GM19240 (cell line): Measurements from ENCODE around the gene SLC22A14.
"Not testable (repeated sequence)": the region's sequence is repeated elsewhere in the genome, so short reads cannot be mapped to it uniquely, and the experiment has no call there.

ENCODE experiments used
- DNase-seq: peaks from one replicate; pipeline ENCODE4 v3.0.0; 2011; ENCODE audit warnings: low spot score; ENCODE audit not compliant: insufficient read length

The SLC22A14 gene

DNA sequence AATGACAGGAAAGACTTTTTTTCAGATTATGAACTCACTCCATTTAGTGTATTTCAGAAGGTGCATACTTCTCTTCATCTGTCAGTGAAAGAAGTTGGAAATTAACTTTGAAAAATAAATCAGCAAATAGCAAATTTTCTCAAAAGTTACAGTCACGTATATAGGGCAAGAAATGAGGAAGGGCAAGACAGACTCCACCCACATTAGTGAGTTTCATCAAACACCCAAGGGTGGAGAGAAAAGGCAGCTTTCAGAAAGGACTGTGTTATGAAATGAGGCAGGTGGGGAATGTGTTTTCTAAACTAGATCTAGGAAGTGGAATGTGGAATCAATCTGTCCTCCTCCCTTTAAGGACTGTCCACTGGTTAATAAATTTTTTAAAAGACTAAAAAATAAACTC, 13.6 kb upstream of the SLC22A14 start:
- DNase-seq = no peak

DNA sequence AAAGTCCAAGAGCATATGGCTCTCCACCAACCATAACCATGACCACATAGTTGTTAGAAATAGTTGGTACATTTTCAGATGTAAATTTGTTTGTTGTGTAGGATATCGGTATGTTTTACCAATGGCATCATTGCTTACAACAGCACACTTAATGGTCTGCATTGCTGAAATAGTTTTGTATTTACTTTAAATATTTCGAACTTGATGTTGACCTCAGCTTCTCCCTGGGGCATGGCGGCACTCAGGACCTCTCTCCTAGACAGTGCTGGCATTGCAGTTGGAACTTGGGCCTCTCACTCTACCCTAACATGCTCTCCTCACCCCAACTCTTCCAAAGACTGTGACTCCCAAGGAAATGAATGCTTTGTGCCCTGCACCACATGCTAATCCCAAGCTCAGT, 11.5 kb upstream of the SLC22A14 start:
- DNase-seq = no peak

DNA sequence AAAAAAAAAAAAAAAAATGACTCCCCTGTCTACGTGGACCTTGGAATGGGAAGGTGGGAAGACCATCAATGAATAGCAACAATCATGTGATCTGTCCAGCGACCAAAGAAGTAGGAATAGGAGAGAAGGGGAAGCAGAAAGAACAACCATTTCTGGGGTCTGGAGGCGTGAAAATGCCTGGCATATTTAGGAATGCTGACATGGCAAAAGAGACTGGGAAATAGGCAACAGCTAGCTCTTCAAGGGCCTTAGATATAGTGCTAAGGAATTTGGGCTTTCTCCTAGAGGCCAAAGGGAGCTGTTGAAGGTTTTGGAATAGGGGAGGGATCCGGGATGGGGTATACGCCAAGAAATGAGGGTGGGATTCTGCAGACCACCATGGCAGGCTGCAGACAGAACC, 10.5 kb upstream of the SLC22A14 start:
- no peak for DNase-seq

DNA sequence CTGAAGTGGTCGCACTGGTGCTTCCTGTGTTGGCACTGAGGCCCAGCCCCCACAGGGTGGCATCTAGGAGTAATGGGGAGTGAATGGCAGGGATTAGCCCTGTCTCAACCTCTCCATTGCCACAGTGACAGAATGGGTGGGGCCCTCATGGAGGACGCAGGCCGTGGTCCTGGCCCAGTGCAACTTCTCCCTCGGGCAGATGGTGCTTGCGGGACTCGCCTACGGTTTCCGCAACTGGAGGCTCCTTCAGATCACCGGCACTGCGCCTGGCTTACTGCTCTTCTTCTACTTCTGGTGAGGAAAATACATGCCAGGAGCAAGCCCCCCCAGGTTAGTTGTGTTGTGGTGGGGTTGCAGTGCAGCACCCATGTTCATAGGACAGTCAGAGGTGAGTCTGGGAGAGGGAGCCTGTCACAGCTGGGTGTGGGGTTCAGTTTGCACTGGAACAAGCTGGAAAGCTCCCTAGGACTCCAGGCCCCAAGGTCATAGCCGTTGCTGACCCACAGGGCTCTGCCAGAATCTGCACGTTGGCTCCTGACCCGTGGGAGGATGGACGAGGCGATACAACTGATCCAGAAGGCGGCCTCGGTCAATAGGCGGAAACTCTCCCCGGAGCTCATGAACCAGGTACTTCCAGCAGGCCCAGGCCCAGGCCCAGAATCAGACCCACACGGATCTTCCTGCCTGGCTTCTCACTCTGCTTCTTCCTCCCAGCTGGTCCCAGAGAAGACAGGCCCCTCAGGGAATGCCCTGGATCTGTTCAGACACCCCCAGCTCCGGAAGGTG, 7.0 kb upstream of the SLC22A14 start:
- DNase-seq = no peak

DNA sequence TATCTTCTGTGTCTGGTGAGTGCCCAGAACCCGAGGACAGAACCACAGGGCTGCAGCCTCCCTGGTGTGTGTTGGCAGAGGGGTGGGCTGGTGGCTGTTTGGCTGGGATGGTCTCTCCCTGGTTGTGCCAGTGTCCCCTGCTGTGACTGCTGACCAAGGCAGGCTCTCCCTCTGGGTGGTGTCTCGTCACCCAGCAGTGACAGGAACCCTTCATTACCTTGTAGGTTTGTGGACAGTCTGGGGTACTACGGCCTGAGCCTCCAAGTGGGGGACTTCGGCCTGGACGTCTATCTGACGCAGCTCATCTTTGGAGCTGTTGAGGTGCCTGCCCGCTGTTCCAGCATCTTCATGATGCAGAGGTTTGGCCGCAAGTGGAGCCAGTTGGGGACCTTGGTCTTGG, 6.4 kb upstream of the SLC22A14 start:
- DNase-seq = no peak

DNA sequence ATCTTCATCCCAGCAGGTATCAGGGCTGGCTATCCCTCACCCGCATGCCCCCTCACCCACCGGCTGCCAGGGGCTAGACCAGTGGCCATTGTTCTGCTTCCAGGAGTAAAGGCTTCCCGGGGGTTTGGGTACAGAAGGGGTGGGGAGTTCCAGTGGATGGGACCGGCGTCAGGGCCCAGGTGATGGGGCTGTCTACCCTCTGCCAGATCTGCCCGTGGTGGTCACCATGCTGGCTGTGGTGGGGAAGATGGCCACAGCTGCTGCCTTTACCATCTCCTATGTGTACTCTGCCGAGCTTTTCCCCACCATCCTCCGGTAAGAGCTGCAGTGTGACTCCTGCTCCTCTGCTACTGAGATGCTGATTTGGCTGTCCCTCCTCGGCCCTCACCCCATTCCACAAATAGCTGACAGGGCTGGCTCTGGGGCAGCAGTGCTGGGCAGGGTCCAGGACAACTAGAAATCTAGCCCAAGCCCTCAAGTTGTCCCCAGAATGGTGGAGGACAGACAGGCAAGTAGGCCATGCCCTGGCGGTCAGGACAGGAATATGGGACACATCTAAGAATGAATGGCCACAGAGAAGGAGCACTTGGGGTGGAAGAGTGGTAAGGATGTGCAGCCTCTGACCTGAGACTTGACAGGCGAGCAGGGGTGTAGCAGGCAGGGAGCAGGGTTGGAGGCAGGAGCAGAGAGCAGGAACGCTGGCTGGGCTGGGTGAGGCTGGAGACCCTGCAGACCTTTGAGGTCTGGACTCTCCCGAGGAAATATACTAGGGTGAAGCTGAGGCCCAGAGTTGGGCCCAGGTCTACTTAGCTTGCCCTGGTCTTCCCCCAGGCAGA, 5.8 kb upstream of the SLC22A14 start:
- no peak for DNase-seq

DNA sequence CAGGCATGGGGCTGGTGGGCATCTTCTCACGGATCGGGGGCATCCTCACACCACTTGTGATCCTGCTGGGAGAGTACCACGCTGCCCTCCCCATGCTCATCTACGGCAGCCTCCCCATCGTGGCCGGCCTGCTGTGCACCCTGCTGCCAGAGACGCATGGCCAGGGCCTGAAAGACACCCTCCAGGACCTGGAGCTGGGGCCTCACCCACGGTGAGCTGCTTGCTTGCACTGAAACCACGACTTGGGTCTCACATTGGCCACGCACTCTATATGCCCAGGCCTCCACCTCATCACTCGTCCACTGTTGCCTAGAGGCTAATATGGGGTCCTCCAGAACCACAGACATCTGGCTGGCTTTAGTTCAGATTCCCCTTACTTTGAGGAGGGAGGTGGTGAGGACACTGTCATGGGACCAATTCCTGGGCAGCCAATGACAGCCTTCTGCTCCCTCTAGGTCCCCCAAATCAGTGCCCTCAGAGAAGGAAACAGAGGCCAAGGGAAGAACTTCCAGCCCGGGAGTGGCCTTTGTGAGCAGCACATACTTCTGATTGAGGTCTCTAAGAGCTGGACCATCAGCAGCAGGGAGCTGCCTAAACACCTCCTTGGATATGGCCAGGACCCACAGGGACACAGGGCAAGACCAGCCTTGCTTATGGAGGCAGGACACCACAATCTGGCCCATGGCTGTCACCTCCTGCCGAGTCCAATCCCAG, 5.0 kb upstream of the SLC22A14 start:
- no peak for DNase-seq

DNA sequence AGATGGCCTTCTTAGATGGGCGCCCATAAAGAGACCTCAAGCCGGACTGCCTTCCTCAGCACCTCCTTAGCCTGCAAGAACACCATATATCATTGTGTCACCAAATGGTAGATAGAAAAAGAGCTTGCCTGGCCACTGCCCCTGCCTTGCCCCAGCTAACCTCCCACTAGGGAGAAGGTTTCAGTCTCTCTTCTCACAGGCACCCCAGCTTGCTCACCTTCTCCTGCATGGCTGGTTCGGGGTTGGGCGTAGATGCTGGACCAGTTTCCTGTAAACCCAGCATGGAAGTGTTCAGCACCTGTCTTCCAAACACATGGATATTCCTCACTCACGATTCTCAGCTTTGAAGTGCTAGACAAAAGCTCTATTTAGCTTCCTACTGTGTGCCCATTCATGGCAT, 3.3 kb upstream of the SLC22A14 start:
- no peak for DNase-seq

DNA sequence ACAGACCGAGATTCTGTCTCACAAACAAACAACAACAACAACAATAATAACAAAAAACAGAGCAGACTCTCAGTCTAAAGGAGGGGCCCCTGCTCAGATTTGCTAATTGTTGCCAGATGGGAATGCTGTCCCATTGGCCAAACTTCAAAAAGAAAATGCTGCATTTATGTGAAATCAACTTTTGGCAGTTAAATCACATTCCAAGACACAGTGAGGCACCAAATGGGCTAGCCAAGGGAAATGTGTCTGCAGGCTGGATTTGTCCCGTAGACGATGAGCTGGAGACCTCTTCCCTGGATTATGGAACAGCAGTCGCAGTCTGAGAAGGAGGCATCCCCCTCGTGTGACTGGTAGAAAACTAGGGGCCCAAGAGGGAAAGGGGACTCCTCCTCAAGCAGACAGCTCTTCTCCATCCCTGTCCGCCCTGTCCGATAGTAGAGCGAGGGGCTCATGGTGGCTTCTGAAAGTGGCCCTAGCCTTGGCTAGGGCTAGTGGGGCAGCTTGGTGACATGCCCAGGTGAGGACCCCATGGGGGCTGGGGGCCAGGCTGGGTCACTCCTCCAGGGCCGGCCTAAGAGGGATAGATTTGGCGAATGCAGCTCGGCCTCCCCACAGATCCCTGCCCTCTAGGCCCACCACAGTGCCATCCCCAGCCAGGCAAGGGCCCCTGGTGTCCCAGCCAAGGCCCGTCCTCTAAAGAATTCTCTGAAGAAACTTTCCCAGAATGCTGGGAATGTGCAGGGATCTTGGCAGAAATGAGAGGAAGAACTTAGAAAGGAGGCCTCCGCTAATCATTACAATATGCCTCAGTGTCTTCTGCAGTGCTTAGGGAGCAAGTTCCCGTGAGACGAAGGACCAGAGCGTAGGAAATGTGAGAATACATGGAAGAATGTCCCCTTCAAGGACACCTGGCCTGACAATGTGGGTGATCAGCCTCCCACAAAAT, 2.0 kb downstream of the SLC22A14 start:
- no peak for DNase-seq

DNA sequence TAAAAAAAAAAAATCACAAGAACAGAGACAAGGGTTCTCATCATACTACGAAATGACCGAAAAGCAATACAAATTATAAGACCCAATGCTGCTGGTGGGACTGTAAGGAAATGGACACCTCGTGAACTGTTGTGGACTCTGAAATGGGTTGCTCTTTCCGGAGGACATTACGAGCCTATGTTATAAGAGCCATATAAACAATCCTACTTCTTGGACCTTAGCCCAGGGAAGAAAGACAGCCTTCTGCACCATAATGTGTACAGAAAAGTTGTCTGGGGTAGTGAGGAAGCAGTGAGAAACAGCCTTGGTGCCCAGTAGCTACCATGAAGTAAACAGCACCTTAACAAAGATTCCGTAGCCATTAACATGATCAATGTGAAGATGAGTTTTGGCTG, 2.7 kb downstream of the SLC22A14 start:
- no peak for DNase-seq

DNA sequence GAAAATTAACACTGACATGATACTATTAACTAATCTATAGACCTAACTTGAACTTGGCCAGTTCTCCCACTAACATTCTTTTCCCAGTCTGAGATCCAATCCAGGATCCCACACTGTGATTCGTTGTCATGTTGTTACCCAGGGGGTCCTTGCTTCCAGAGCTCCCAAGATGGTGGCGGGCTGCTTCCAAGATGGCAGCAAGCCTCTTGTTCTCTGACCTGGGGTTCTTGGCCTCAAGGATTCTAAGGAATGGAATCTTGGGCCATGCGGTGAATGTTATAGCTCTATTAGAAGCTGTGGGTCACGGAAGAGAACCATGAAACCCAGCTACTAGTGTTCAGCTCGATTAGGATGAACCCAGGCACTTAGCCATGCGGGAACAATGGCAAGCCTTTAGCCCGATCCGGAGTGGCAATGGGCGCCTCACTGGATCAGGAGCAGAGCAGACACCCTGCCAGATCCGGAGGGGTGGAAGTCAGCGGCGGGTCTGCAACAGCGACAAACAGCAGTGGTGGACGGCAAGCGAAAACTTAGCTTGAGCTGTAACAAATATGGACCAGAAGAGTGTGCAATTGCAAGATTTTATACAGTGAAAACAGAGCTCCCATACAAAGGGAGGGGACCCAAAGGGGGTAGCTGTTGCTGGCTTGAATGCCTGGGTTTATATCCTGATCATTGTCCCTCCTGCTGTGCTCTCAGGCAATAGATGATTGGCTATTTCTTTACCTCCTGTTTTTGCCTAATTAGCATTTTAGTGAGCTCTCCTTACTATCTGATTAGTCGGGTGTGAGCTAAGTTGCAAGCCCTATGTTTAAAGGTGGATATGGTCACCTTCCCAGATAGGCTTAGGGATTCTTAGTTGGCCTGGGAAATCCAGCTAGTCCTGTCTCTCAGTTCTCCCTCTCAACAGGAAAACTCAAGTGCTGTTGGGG, 7.5 kb downstream of the SLC22A14 start:
- not testable (repeated sequence) for DNase-seq

DNA sequence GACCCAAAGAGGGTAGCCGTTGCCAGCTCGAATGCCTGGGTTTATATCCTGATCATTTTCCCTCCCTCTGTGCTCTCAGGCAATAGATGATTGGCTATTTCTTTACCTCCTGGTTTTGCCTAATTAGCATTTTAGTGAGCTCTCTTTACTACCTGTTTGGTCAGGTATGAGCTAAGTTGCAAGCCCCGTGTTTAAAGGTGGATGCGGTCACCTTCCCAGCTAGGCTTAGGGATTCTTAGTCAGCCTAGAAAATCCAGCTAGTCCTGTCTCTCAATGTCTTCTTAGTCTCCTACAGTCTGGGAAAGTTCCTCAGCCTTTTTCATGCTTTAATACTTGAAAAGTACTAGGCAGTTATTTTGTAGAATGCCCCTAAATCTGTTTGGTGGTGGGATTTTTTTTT, 15.0 kb downstream of the SLC22A14 start:
- DNase-seq = not testable (repeated sequence)

DNA sequence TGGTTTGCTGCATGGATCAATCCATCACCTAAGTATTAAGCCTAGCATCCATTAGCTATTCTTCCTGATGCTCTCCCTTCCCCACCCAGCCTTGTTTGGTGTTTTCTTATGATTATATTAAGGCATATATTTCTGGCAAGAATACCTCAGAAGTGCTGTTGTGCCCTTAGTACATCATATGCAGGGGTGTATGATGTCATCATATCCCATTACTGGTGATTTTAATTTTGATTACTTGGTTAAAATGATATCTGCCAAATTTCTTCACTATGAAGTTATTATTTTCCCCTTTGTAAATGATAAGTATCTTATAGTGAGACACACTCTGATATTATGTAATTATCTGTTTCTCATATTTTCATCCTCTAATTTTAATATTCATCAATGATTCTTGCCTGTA, 15.4 kb downstream of the SLC22A14 start:
- DNase-seq = no peak

DNA sequence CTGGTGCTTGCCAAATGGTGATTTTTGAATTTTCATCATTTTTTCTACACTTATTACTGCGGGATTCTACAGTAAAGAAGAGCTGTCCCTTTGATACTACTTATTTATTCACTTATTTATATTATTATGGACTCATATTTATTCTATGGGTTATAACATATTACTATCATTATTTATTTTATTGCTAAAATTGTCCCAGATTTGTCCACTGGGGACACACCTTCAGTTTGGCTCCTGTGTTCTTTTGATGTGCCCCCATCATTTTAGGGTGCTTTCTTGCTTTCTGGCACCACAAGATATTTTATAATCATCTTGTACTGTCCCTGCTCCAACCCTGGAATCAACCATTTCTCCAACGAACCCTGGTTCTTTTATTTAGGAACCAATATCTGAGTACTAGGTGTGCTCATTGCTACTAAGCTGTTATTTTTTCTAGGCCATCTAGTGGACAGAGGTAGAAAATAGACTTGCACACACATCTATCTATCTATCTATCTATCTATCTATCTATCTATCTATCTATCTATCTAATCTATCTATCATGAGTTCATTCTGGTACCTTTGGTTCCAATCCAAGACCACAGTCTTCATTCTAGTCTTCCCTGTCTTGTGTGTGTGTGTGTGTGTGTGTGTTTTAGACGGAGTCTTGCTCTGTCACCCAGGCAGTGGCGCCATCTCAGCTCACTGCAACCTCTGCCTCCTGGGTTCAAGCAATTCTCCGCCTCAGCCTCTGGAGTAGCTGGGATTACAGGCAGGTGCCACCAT, 16.0 kb downstream of the SLC22A14 start:
- DNase-seq = no peak

DNA sequence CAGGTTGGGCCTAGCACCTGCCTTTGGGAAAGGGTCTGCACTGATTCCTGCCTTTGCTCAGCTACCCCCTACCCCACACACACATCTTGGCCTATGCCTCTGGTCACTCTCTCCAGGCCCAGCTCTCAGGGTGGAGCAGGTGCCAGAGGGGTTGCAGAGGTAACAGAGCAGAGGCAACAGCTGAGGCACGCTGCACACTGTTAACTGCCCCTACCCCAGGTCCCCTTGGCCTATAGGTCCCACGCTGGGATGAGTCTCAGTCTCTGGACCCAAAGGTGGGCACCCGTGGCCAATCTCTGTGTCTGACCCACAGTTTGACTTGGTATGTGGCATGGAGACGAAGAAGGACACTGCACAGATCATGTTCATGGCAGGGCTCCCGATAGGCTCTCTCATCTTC, 24.8 kb downstream of the SLC22A14 start:
- no peak for DNase-seq

DNA sequence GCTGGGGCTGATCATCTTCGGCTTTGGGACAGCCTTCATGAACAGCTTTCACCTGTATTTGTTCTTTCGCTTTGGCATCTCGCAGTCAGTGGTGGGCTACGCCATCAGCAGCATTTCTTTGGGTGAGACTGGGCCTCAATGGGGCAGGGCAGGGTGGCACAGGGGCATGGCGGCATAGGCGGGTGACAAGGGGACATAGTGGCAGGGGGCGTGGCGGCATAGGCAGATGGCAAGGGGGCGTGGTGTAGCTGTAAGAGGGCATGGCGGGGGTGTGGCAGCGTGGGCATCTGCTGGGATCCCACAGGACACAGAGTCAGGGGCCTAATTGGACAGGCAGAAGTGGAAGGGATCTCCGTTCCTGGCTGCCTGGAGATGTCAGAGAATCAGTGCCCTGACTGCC, 25.5 kb downstream of the SLC22A14 start:
- no peak for DNase-seq

DNA sequence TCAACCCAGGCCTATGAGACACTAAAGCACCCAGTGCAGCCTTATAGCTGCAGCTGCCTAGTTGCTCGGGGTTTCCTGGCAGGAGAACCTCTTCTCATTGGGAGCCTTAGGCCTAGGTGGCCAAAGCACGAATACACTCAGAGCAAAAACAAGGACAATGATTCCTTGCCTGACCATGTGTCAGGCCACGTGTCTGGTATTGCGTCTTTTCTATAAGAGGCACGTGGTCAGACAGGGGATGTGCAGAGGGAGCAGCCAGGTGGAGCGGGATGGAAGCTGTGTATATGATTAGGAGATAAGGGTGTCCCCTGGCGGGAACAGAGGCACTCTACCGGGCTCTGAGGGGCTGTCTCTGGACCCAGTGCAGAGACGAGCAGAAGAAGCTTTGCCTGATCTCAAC, 26.4 kb downstream of the SLC22A14 start:
- no peak for DNase-seq

DNA sequence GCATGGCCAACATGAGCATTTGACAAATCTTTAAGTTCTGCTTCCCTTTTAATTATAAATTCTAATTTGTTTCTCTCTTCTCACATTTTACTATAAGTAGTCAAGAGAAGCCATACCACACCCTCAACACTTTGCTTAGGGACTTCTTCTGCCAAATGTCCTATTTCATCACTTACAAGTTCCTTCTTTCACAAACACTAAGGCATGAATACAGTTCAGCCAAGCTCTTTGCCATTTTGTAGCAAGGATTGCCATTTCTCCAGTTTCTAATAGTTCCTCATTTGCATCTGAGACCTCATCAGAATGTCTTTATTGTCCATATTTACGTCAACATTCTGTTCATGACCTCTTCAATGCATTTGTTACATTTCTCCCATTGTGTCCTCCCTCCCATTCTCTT, 29.4 kb downstream of the SLC22A14 start:
- no peak for DNase-seq

DNA sequence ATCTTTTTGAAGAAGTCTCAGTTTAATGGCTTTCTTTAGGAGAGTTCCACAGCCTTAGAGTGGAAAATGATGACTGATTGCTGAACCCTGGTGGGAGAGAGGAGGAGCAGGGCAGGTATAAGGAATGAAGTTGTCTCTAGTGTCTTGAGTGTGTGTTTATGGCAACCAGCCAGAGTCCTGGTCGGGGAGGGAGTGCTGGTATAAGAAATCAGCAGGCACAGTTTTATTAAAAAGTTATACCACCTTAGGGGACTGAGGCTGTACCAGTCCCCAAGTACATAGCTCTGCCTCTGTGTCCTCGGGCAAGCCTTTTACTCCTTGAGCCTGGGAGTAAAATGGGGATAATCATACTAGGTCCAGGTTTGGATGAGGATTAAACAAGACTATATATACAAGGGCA, 29.8 kb downstream of the SLC22A14 start:
- DNase-seq = no peak
